Spinal cord (tissue), 10 donors: ENCODE measurements around the gene HMCES. TPM values are rescaled to one million over a fixed set of nuclear protein-coding genes. Genes with fewer than 3 reads are reported as not detected.

Experiments used
- DNase-seq, 6 donors: peaks; one replicate each; pipeline versions ENCODE4 v3.0.0 to v3.0.0-alpha.2; 2013 to 2015; ENCODE audit warnings: low spot score in 6 of 6, low read depth in 4 of 6
- H3K27ac ChIP-seq: one replicate; pipeline ENCODE4 v1.5.1; 2013; ENCODE audit warnings: low read depth, low read length, control low read depth
- H3K27me3 ChIP-seq: one replicate; pipeline ENCODE4 v1.6.1; 2013; ENCODE audit warnings: low read length; ENCODE audit not compliant: control insufficient read depth, insufficient read depth
- H3K36me3 ChIP-seq: one replicate; pipeline ENCODE4 v1.6.1; 2013; ENCODE audit warnings: low read length; ENCODE audit not compliant: control insufficient read depth, insufficient read depth
- H3K4me1 ChIP-seq: one replicate; pipeline ENCODE4 v1.6.1; 2013; ENCODE audit warnings: low read length; ENCODE audit not compliant: control insufficient read depth, insufficient read depth
- H3K4me3 ChIP-seq: one replicate; pipeline ENCODE4 v1.5.1; 2013; ENCODE audit warnings: low read depth, low read length, control low read depth
- H3K9me3 ChIP-seq: one replicate; pipeline ENCODE4 v1.6.1; 2013; ENCODE audit warnings: low read length; ENCODE audit not compliant: control insufficient read depth, insufficient read depth
- WGBS: methylation state at CpG from one replicate; pipeline ENCODE4 v1.1.5; 2013; ENCODE audit warnings: missing lambda C conversion rate; ENCODE audit not compliant: insufficient coverage; 5-methylcytosine and 5-hydroxymethylcytosine counted together
- long read RNA-seq, 4 donors: transcript quantifications; one replicate each; lab custom pipeline, GENCODE V29; 2026
- polyA plus RNA-seq, 2 donors: library from polyadenylated mRNA; unstranded; fragments of 120-200 nt; gene quantifications; one replicate each; pipeline ENCODE4 v1.2.1, GENCODE V29; 2013; ENCODE audit not compliant: insufficient read length in 2 of 2
- total RNA-seq, 2 donors: library from RNA; depleted of rRNA in 1 of 2; stranded (reverse); fragments of 120-200 nt in 1 of 2; fragments of >200 nt in 1 of 2; gene quantifications; one replicate each; pipeline versions ENCODE4 v1.2.3 to v1.2.4, GENCODE V29; 2013 to 2014
- donor health status: healthy.

HMCES gene
- 10 to 100 TPM; 23.6 to 26.5 TPM for total RNA-seq
- polyA plus RNA-seq, result 10 to 100 TPM; 45.2 to 52.7 TPM
- long read RNA-seq, donor 1, transcript HMCES-204 (7 exons, 1,952 nt), result minor isoform, 5 of 34 reads
- long read RNA-seq, donor 1, transcript HMCES-201 (7 exons, 2,515 nt), result major isoform, 10 of 34 reads
- long read RNA-seq, donor 1, partial matches to known transcripts, result 17 of 34 reads
- long read RNA-seq, donor 1, other reads (novel, unspliced or antisense), result 0 of 34 reads
- long read RNA-seq, donor 2, transcript HMCES-201 (7 exons, 2,515 nt), result major isoform, 8 of 8 reads
- long read RNA-seq, donor 2, partial matches to known transcripts, result 0 of 8 reads
- long read RNA-seq, donor 2, other reads (novel, unspliced or antisense), result 0 of 8 reads
- long read RNA-seq, donor 3, partial matches to known transcripts, result 0 of 6 reads
- long read RNA-seq, donor 3, other reads (novel, unspliced or antisense), result 0 of 6 reads
- long read RNA-seq, donor 4, transcript HMCES-201 (7 exons, 2,515 nt), result major isoform, 7 of 23 reads
- long read RNA-seq, donor 4, transcript HMCES-204 (7 exons, 1,952 nt), result major isoform, 7 of 23 reads
- long read RNA-seq, donor 4, partial matches to known transcripts, result 7 of 23 reads
- long read RNA-seq, donor 4, other reads (novel, unspliced or antisense), result 0 of 23 reads

- no peaks in the 10 kb centered on the region for H3K9me3 ChIP-seq
- H3K27ac ChIP-seq, result peak within 1 kb of the TSS; percentile 90
- DNase-seq, result peak; percentile 73 to 96 (median 80)
- H3K27me3 ChIP-seq, result no peaks in the 10 kb centered on the region
- H3K36me3 ChIP-seq, result peaks cover 33% of the 10 kb centered on the region
- H3K4me1 ChIP-seq, result peaks cover 17% of the 10 kb centered on the region
- peak within 1 kb of the TSS; percentile 76 for H3K4me3 ChIP-seq
- 0% methylated on average over 44 of the region's 44 CpGs for WGBS
Measured at GRCh38 chr3:129278439-129278965, at the start of gene HMCES. HMCES (plus strand) TSS chr3:129278870; CDS start chr3:129279733, 863 bp downstream.

GRCh38 chr3:129228891-129229585 is 49.6 kb upstream of the HMCES start:
- H3K36me3 ChIP-seq, result no peaks in the 10 kb centered on the region
- DNase-seq, result no peak
- H3K27me3 ChIP-seq, result no peaks in the 10 kb centered on the region
- H3K4me1 ChIP-seq, result peaks cover 4% of the 10 kb centered on the region
- 57% methylated on average over 7 of the region's 11 CpGs for WGBS
- H3K4me3 ChIP-seq, result no peak overlapping the region
- H3K9me3 ChIP-seq, result no peaks in the 10 kb centered on the region
- no peak overlapping the region for H3K27ac ChIP-seq

- 40% methylated on average over 1 of the region's 7 CpGs for WGBS
- Histone ChIP-seq H3K27me3 (no peaks in the 10 kb centered on the region), H3K9me3 (no peaks in the 10 kb centered on the region), H3K4me3 (no peak overlapping the region), H3K4me1 (no peaks in the 10 kb centered on the region), H3K36me3 (no peaks in the 10 kb centered on the region), H3K27ac (no peak overlapping the region)
- no peak for DNase-seq
Measured at GRCh38 chr3:129230311-129231019, 48.2 kb upstream of the HMCES start.

- H3K27ac ChIP-seq, result no peak overlapping the region
Measured at GRCh38 chr3:129231331-129232119, 47.1 kb upstream of the HMCES start.

GRCh38 chr3:129233538-129233937 is 45.1 kb upstream of the HMCES start:
- Histone ChIP-seq H3K9me3 (no peaks in the 10 kb centered on the region), H3K4me1 (no peaks in the 10 kb centered on the region), H3K4me3 (no peak overlapping the region), H3K27me3 (no peaks in the 10 kb centered on the region), H3K27ac (no peak overlapping the region), H3K36me3 (no peaks in the 10 kb centered on the region)
- 76% methylated on average over 2 of the region's 4 CpGs for WGBS
- peak in 1 of 6 donors; percentile 22 for DNase-seq

More at GRCh38 chr3:129231331-129232119, 47.1 kb upstream of the HMCES start:
- Histone ChIP-seq H3K36me3 (no peaks in the 10 kb centered on the region), H3K27me3 (no peaks in the 10 kb centered on the region), H3K4me3 (no peak overlapping the region), H3K9me3 (no peaks in the 10 kb centered on the region), H3K4me1 (no peaks in the 10 kb centered on the region)
- DNase-seq, result no peak
- WGBS, result 66% methylated on average over 7 of the region's 10 CpGs

- Histone ChIP-seq H3K27me3 (no peaks in the 10 kb centered on the region), H3K9me3 (no peaks in the 10 kb centered on the region), H3K27ac (no peak overlapping the region), H3K4me3 (no peak overlapping the region), H3K36me3 (no peaks in the 10 kb centered on the region), H3K4me1 (no peaks in the 10 kb centered on the region)
- no peak for DNase-seq
- 100% methylated on average over 2 of the region's 3 CpGs for WGBS
Measured at GRCh38 chr3:129234441-129234840, 44.2 kb upstream of the HMCES start.

- Histone ChIP-seq H3K4me3 (no peak overlapping the region), H3K36me3 (no peaks in the 10 kb centered on the region), H3K27me3 (no peaks in the 10 kb centered on the region), H3K9me3 (no peaks in the 10 kb centered on the region), H3K4me1 (no peaks in the 10 kb centered on the region), H3K27ac (no peak overlapping the region)
- 93% methylated on average over 4 of the region's 4 CpGs for WGBS
- DNase-seq, result no peak
Measured at GRCh38 chr3:129235344-129235917, 43.2 kb upstream of the HMCES start.

GRCh38 chr3:129238945-129239705 is 39.5 kb upstream of the HMCES start:
- H3K9me3 ChIP-seq, result no peaks in the 10 kb centered on the region
- H3K36me3 ChIP-seq, result peaks cover 3% of the 10 kb centered on the region
- no peak for DNase-seq
- H3K27me3 ChIP-seq, result no peaks in the 10 kb centered on the region
- H3K4me3 ChIP-seq, result no peak overlapping the region
- H3K27ac ChIP-seq, result no peak overlapping the region
- WGBS, result no CpG with 5 or more reads among the region's 8 CpGs
- no peaks in the 10 kb centered on the region for H3K4me1 ChIP-seq
